Liver (tissue), 9 donors: Measurements from ENCODE around the gene GRAMD1C. TPM values are rescaled to one million over a fixed set of nuclear protein-coding genes. Genes with fewer than 3 reads are reported as not detected.

Experiments
- DNase-seq: peaks from one replicate; pipeline ENCODE4 v3.0.0-alpha.2; 2017; ENCODE audit warnings: low spot score
- H3K27ac ChIP-seq, 2 donors: one replicate each; pipeline ENCODE4 v1.7.0; 2013; ENCODE audit warnings: inconsistent platforms in 2 of 2, low read length in 2 of 2, control low read depth in 1 of 2, low read depth in 1 of 2, mild to moderate bottlenecking in 1 of 2
- H3K27me3 ChIP-seq, 4 donors: one replicate each; pipeline versions ENCODE4 v1.6.1 to v1.7.0; 2013; ENCODE audit warnings: low read length in 3 of 4, inconsistent platforms in 1 of 4, mild to moderate bottlenecking in 1 of 4, moderate library complexity in 1 of 4; ENCODE audit not compliant: control insufficient read depth in 4 of 4, insufficient read depth in 4 of 4
- H3K36me3 ChIP-seq, 4 donors: one replicate each; pipeline versions ENCODE4 v1.6.1 to v1.7.0; 2013; ENCODE audit warnings: low read length in 3 of 4, mild to moderate bottlenecking in 3 of 4, low read depth in 1 of 4, moderate library complexity in 1 of 4; ENCODE audit not compliant: control insufficient read depth in 4 of 4, insufficient read depth in 3 of 4
- H3K4me1 ChIP-seq, 4 donors: one replicate each; pipeline versions ENCODE4 v1.6.1 to v1.7.0; 2013; ENCODE audit warnings: low read length in 3 of 4, mild to moderate bottlenecking in 3 of 4, moderate library complexity in 1 of 4; ENCODE audit not compliant: control insufficient read depth in 4 of 4, insufficient read depth in 4 of 4
- H3K4me3 ChIP-seq, 3 donors: one replicate each; pipeline versions ENCODE4 v1.6.1 to v1.7.0; 2013; ENCODE audit warnings: low read length in 3 of 3, control low read depth in 1 of 3, low read depth in 1 of 3, mild to moderate bottlenecking in 1 of 3
- H3K9ac ChIP-seq, 2 donors: one replicate each; pipeline ENCODE4 v1.7.0; 2013; ENCODE audit warnings: low read length in 2 of 2, mild to moderate bottlenecking in 2 of 2, moderate library complexity in 2 of 2, control low read depth in 1 of 2, low read depth in 1 of 2
- H3K9me3 ChIP-seq, 4 donors: one replicate each; pipeline versions ENCODE4 v1.6.1 to v1.7.0; 2013; ENCODE audit warnings: low read length in 3 of 4; ENCODE audit not compliant: control insufficient read depth in 4 of 4
- ATF3 ChIP-seq: IDR thresholded peaks from 2 replicates; pipeline ENCODE4 v1.6.1; 2016; ENCODE audit warnings: antibody characterized with exemption
- CTCF ChIP-seq: fragments of 150-350 bp; IDR thresholded peaks from 2 replicates; pipeline ENCODE4 v1.5.1; 2017; ENCODE audit warnings: improper control_type of control experiment, low read depth, low read length; ENCODE audit not compliant: missing input control
- EGR1 ChIP-seq, 2 donors: IDR thresholded peaks; 2 replicates each; pipeline ENCODE4 v1.6.1; 2016 to 2018; ENCODE audit warnings: antibody characterized with exemption in 2 of 2, low read depth in 2 of 2
- FOXA1 ChIP-seq: IDR thresholded peaks from 2 replicates; pipeline ENCODE4 v1.6.1; 2016; ENCODE audit warnings: antibody characterized with exemption
- FOXA2 ChIP-seq: IDR thresholded peaks from 2 replicates; pipeline ENCODE4 v1.6.1; 2016; ENCODE audit warnings: antibody characterized with exemption
- GABPA ChIP-seq, 2 donors: IDR thresholded peaks in 1 of 2; conservative IDR thresholded peaks in 1 of 2; 2 replicates each; pipeline ENCODE4 v1.6.1; 2016; ENCODE audit warnings: antibody characterized with exemption in 2 of 2, mild to moderate bottlenecking in 1 of 2, moderate library complexity in 1 of 2
- HNF4A ChIP-seq, 2 donors: conservative IDR thresholded peaks; 2 replicates each; pipeline ENCODE4 v1.6.1; 2016; ENCODE audit warnings: antibody characterized with exemption in 2 of 2, mild to moderate bottlenecking in 2 of 2
- HNF4G ChIP-seq: IDR thresholded peaks from 2 replicates; pipeline ENCODE4 v1.6.1; 2016; ENCODE audit warnings: antibody characterized with exemption
- JUND ChIP-seq, 2 donors: IDR thresholded peaks; 2 replicates each; pipeline ENCODE4 v1.6.1; 2016; ENCODE audit warnings: antibody characterized with exemption in 2 of 2
- MAX ChIP-seq: IDR thresholded peaks from 2 replicates; pipeline ENCODE4 v1.6.1; 2016; ENCODE audit warnings: antibody characterized with exemption
- NR2F2 ChIP-seq: IDR thresholded peaks from 2 replicates; pipeline ENCODE4 v1.6.1; 2016; ENCODE audit warnings: antibody characterized with exemption
- RAD21 ChIP-seq, 2 donors: IDR thresholded peaks; 2 replicates each; pipeline ENCODE4 v1.6.1; 2016; ENCODE audit warnings: antibody characterized with exemption in 2 of 2, mild to moderate bottlenecking in 2 of 2
- REST ChIP-seq: IDR thresholded peaks from 2 replicates; pipeline ENCODE4 v1.6.1; 2016; ENCODE audit warnings: antibody characterized with exemption, mild to moderate bottlenecking
- RXRA ChIP-seq, 2 donors: IDR thresholded peaks; 2 replicates each; pipeline ENCODE4 v1.6.1; 2017 to 2018; ENCODE audit warnings: antibody characterized with exemption in 2 of 2, mild to moderate bottlenecking in 1 of 2
- TAF1 ChIP-seq: conservative IDR thresholded peaks from 2 replicates; pipeline ENCODE4 v1.6.1; 2016; ENCODE audit warnings: antibody characterized with exemption, mild to moderate bottlenecking
- YY1 ChIP-seq: IDR thresholded peaks from 2 replicates; pipeline ENCODE4 v1.6.1; 2016; ENCODE audit warnings: antibody characterized with exemption, mild to moderate bottlenecking
- ZBTB33 ChIP-seq: IDR thresholded peaks from 2 replicates; pipeline ENCODE4 v1.6.1; 2016; ENCODE audit warnings: antibody characterized with exemption
- WGBS: extraction: QIAGEN DNeasy Blood & Tissue Kit; methylation state at CpG from one replicate; pipeline ENCODE4 v1.1.7; 2013; 5-methylcytosine and 5-hydroxymethylcytosine counted together
- polyA plus RNA-seq, 2 donors: library from polyadenylated mRNA; stranded (reverse) in 1 of 2; unstranded in 1 of 2; fragments of 200-250 nt in 1 of 2; fragments of >200 nt in 1 of 2; fragmentation: Nextera tagmentation in 1 of 2; extraction: Ambion mirVana in 1 of 2; gene quantifications; one replicate each; pipeline versions ENCODE4 v1.2.1 to v1.2.3, GENCODE V29; 2013 to 2015
- total RNA-seq, 2 donors: library from RNA; depleted of rRNA; stranded (reverse); fragments of >200 nt; gene quantifications; one replicate each; pipeline ENCODE4 v1.2.3, GENCODE V29; 2014
- donor health status: healthy.
- donor health status: healthy.
- donor health status: healthy.
- donor health status: healthy.
- donor health status: healthy.

Gene GRAMD1C
- total and polyA plus RNA-seq, 4 donors, result 2.3 to 17.0 (median 6.2) TPM

- TF ChIP-seq FOXA2 (no peak), RAD21 (IDR thresholded peaks at IDR 0.05) (no peak), TAF1 (no peak), ZBTB33 (no peak), CTCF (no peak), FOXA1 (no peak), MAX (no peak), GABPA (IDR thresholded peaks at IDR 0.05 in 1 of 2, conservative IDR thresholded peaks at IDR 0.05 in 1 of 2) (no peak), HNF4G (no peak), REST (no peak), RXRA (IDR thresholded peaks at IDR 0.05) (no peak)
- Histone ChIP-seq H3K27ac (no peak overlapping the region), H3K4me1 (peaks cover 0 to 13% (median 3%) of the 10 kb centered on the region in 4 donors), H3K36me3 (no peaks in the 10 kb centered on the region), H3K4me3 (no peak overlapping the region), H3K27me3 (no peaks in the 10 kb centered on the region), H3K9ac (no peak overlapping the region), H3K9me3 (no peaks in the 10 kb centered on the region)
- no peak for DNase-seq
- 96% methylated on average over 3 of the region's 3 CpGs for WGBS
Observed at GRCh38 chr3:113895964-113896363, 57.4 kb downstream of the GRAMD1C start.

GRCh38 chr3:113896930-113897329 is 58.3 kb downstream of the GRAMD1C start:
- Histone ChIP-seq H3K9ac (peak overlapping the region; percentile 38 to 56), H3K36me3 (no peaks in the 10 kb centered on the region), H3K27ac (peak overlapping the region; percentile 74 to 78), H3K4me3 (peak overlapping the region; percentile 40 to 57 (median 43)), H3K4me1 (peaks cover 0 to 13% (median 3%) of the 10 kb centered on the region in 4 donors), H3K27me3 (no peaks in the 10 kb centered on the region), H3K9me3 (no peaks in the 10 kb centered on the region)
- WGBS, result 27% methylated on average over 3 of the region's 3 CpGs
- no peak for TF ChIP-seq NR2F2
- no peak for TF ChIP-seq EGR1 (IDR thresholded peaks at IDR 0.05; ENCODE audit: low read depth in 2 of 2)
- no peak for TF ChIP-seq YY1
- no peak for TF ChIP-seq JUND (IDR thresholded peaks at IDR 0.05)
- no peak for TF ChIP-seq MAX
- TF ChIP-seq ATF3, result no peak
- TF ChIP-seq RXRA (IDR thresholded peaks at IDR 0.05), result no peak
- TF ChIP-seq RAD21 (IDR thresholded peaks at IDR 0.05), result no peak
- no peak for TF ChIP-seq ZBTB33
- no peak for TF ChIP-seq GABPA (IDR thresholded peaks at IDR 0.05 in 1 of 2, conservative IDR thresholded peaks at IDR 0.05 in 1 of 2)
- TF ChIP-seq HNF4A (conservative IDR thresholded peaks at IDR 0.05), result no peak
- no peak for TF ChIP-seq TAF1
- TF ChIP-seq HNF4G, result no peak
- no peak for TF ChIP-seq FOXA1
- TF ChIP-seq FOXA2, result no peak
- no peak for DNase-seq
